ENCODE measurements around the gene LAYN.

Gene LAYN

GRCh38 chr11:111520560-111520959, 20.0 kb upstream of the LAYN start:
- Mint-ChIP-seq H3K27ac (no peak overlapping the region), H3K4me1 (no peaks in the 10 kb centered on the region), H3K27me3 (ENCODE audit: low read depth, poor library complexity) (peaks cover 11% of the 10 kb centered on the region), H3K9me3 (no peaks in the 10 kb centered on the region), H3K4me3 (no peak overlapping the region), H3K36me3 (ENCODE audit: low read depth) (no peaks in the 10 kb centered on the region)
- DNase-seq = no peak
- TF ChIP-seq, protein P1, sequence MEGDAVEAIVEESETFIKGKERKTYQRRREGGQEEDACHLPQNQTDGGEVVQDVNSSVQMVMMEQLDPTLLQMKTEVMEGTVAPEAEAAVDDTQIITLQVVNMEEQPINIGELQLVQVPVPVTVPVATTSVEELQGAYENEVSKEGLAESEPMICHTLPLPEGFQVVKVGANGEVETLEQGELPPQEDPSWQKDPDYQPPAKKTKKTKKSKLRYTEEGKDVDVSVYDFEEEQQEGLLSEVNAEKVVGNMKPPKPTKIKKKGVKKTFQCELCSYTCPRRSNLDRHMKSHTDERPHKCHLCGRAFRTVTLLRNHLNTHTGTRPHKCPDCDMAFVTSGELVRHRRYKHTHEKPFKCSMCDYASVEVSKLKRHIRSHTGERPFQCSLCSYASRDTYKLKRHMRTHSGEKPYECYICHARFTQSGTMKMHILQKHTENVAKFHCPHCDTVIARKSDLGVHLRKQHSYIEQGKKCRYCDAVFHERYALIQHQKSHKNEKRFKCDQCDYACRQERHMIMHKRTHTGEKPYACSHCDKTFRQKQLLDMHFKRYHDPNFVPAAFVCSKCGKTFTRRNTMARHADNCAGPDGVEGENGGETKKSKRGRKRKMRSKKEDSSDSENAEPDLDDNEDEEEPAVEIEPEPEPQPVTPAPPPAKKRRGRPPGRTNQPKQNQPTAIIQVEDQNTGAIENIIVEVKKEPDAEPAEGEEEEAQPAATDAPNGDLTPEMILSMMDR (IDR thresholded peaks at IDR 0.05) = no peak

DNA sequence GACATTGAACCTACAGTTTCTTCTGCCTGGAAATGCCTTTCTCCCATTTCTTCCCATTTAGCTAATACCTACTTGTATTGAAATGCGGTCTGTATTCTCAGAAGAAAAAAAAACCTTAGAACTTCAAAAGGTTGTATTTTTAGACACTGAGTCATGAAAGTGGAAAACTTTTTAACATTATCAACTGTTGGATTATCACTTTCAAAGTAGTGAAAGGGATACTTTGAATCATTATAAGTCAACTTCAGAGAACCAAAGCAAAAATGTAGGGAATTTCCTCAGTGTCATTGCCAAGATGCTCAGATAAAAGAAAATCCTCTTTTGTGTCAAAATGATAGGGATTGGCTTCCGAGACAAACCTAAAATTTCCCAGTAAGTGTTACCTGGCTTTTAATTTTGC, 19.4 kb upstream of the LAYN start:
- H3K9me3 Mint-ChIP-seq = no peaks in the 10 kb centered on the region
- TF ChIP-seq, protein P1 (IDR thresholded peaks at IDR 0.05) = no peak
- DNase-seq = no peak
- H3K4me1 Mint-ChIP-seq = no peaks in the 10 kb centered on the region
- no peak overlapping the region for H3K4me3 Mint-ChIP-seq
- H3K27me3 Mint-ChIP-seq (ENCODE audit: low read depth, poor library complexity) = peaks cover 5% of the 10 kb centered on the region
- H3K36me3 Mint-ChIP-seq (ENCODE audit: low read depth) = no peaks in the 10 kb centered on the region
- H3K27ac Mint-ChIP-seq = no peak overlapping the region

DNA sequence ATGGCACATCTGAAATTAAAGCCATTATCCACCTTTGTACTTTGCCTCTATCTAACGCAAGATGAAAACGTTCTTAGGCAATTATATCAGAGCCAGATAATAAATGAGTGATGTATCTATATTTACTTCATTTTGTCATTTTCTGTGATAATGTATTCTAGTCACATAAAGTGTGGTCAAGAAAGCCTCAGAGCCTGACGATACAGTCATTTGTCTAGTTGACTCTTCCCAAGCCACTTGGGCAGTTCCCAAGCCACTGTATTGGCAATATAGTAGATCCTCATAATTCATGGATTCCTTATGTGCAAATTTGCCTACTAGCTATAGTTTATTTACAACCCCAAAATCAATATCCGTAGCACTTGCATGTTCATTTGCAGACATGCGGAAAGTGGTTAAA, 18.1 kb upstream of the LAYN start:
- Mint-ChIP-seq H3K4me3 (no peak overlapping the region), H3K36me3 (ENCODE audit: low read depth) (no peaks in the 10 kb centered on the region), H3K27ac (no peak overlapping the region), H3K27me3 (ENCODE audit: low read depth, poor library complexity) (no peaks in the 10 kb centered on the region), H3K9me3 (no peaks in the 10 kb centered on the region), H3K4me1 (no peaks in the 10 kb centered on the region)
- TF ChIP-seq, protein P1 (IDR thresholded peaks at IDR 0.05) = no peak
- no peak for DNase-seq

DNA sequence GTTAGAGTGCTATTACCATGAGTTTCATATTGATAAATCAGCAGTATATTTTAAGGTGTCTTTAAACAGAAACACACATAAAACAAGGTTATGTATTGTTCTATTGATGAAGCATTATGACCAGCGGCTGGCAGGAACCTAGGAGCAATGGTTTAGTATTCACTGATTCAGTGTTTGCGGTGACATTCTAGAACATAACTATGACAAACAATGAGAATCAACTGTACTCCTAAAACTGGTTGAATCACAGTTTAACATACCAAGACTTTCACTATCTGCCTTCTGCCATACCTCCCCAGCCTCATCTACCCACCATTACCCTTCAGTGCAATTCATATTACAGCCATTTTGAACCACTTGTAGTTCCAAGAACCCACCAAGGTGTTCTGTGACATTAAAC, 17.2 kb upstream of the LAYN start:
- Mint-ChIP-seq H3K27me3 (ENCODE audit: low read depth, poor library complexity) (no peaks in the 10 kb centered on the region), H3K36me3 (ENCODE audit: low read depth) (no peaks in the 10 kb centered on the region), H3K4me1 (no peaks in the 10 kb centered on the region), H3K27ac (no peak overlapping the region), H3K4me3 (no peak overlapping the region), H3K9me3 (no peaks in the 10 kb centered on the region)
- TF ChIP-seq, protein P1 (IDR thresholded peaks at IDR 0.05) = no peak
- DNase-seq = no peak

DNA sequence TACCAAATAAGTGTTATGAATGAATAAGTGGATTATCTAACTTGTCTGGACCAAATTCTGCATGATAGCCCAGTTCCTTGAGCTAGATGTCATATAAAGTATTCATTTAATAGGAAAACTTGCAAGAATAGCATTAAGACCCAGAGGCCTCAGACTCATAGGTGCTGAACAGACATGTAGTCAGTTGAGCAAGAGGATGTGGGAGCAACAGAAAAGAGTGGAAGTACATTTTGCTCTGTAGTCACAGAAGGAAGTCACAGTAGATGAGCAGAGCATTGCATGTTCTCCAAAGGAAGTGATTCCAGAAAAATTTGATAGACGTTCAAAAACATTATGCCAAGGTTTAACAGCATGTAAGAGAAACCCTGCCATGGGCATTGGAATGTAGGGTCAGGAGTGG, 16.5 kb upstream of the LAYN start:
- Mint-ChIP-seq H3K9me3 (no peaks in the 10 kb centered on the region), H3K36me3 (ENCODE audit: low read depth) (no peaks in the 10 kb centered on the region), H3K27ac (no peak overlapping the region), H3K4me3 (no peak overlapping the region), H3K27me3 (ENCODE audit: low read depth, poor library complexity) (no peaks in the 10 kb centered on the region), H3K4me1 (no peaks in the 10 kb centered on the region)
- DNase-seq = no peak
- TF ChIP-seq, protein P1 (IDR thresholded peaks at IDR 0.05) = no peak

DNA sequence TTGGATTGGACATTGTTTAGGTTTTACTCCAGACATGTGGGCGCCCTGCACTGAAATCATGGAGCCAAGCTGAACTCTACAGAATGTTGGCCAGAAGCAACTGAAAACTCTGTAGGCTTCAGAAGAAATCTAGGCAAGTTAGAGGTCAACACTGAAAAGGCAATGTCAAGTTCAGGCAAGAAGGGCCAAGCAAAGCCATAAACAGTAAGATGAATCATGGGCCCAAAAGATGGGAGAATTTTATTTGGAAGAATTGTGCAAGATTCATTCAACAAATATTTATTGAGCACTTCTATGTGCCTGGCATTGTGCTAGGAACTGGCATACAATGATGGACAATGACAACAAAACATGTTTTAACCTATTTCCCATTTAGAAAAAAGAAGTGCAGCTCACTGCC, 15.1 kb upstream of the LAYN start:
- TF ChIP-seq, protein P1 (IDR thresholded peaks at IDR 0.05) = no peak
- Mint-ChIP-seq H3K4me1 (no peaks in the 10 kb centered on the region), H3K27ac (no peak overlapping the region), H3K4me3 (no peak overlapping the region), H3K9me3 (no peaks in the 10 kb centered on the region), H3K27me3 (ENCODE audit: low read depth, poor library complexity) (no peaks in the 10 kb centered on the region), H3K36me3 (ENCODE audit: low read depth) (no peaks in the 10 kb centered on the region)
- no peak for DNase-seq

Data from nephron progenitor cell (in vitro differentiated cells).